Measurements from ENCODE around the gene B4GALNT4.

GRCh38 chr11:370070-370941 lies 1.0 kb downstream of the B4GALNT4 start:
- TF ChIP-seq POLR2A (IDR thresholded peaks at IDR 0.05; ENCODE audit: low read depth, low read length): no peak
- TF ChIP-seq POLR2AphosphoS5 (IDR thresholded peaks at IDR 0.05; ENCODE audit: low read depth, low read length): no peak
- no peak for TF ChIP-seq TAF1 (IDR thresholded peaks at IDR 0.05; ENCODE audit: low read depth, low read length)
- no peak for TF ChIP-seq POU2F2 (IDR thresholded peaks at IDR 0.05; ENCODE audit: low read depth, low read length)
- no peak for TF ChIP-seq SPI1 (IDR thresholded peaks at IDR 0.05; ENCODE audit: low read depth, low read length)
- TF ChIP-seq PAX5 (IDR thresholded peaks at IDR 0.05; ENCODE audit: insufficient read depth, low read length, severe bottlenecking): no peak
